PC-9 (cell line): Measurements from ENCODE around the gene APLF. TPM values are rescaled to one million over a fixed set of nuclear protein-coding genes. Genes with fewer than 3 reads are reported as not detected.

Experiments used
- BruUV-seq: library from RNA; stranded (reverse); fragments of 400-500 nt; replicated peaks from 2 replicates; lab custom pipeline; 2021; lab: Mats Ljungman, UMichigan
- CTCF ChIA-PET: fragments of 300-600 bp; sonication (Branson Sonifier 250); formaldehyde crosslinking; loops from one replicate; lab custom pipeline; 2022; ENCODE audit warnings: antibody characterized with exemption; lab: Charles Lee
- POLR2A ChIA-PET: fragments of 300-600 bp; sonication (Branson Sonifier 250); formaldehyde crosslinking; loops from one replicate; lab custom pipeline; 2022; ENCODE audit warnings: antibody characterized with exemption; ENCODE audit not compliant: unreplicated experiment; lab: Charles Lee
- DNase-seq, 2 experiments: peaks; one replicate each; pipeline versions ENCODE4 v3.0.0 to v3.0.0-alpha.2; 2015 to 2022; ENCODE audit warnings: mixed read lengths in 1 of 2
- H2AFZ ChIP-seq: fragments of 200-600 bp; sonication (generic); 2 replicates; pipeline ENCODE4 v1.8.1; 2017; ENCODE audit warnings: antibody characterized with exemption
- H3F3A ChIP-seq: fragments of 200-600 bp; sonication (generic); 2 replicates; pipeline ENCODE4 v1.8.1; 2017; ENCODE audit warnings: antibody characterized with exemption, mild to moderate bottlenecking, low read depth; ENCODE audit not compliant: insufficient read depth
- H3K27ac ChIP-seq: fragments of 200-600 bp; sonication (generic); 2 replicates; pipeline ENCODE4 v1.6.1; 2016; ENCODE audit warnings: mixed run types
- H3K27me3 ChIP-seq: fragments of 200-600 bp; sonication (generic); 2 replicates; pipeline ENCODE4 v1.6.1; 2016; ENCODE audit warnings: low read depth, mixed run types; ENCODE audit not compliant: insufficient read depth
- H3K36me3 ChIP-seq: fragments of 200-600 bp; sonication (generic); 2 replicates; pipeline ENCODE4 v1.6.1; 2016; ENCODE audit warnings: low read depth, mixed run types
- H3K4me1 ChIP-seq: fragments of 200-600 bp; sonication (generic); replicated peaks from 2 replicates; pipeline ENCODE4 v1.6.1; 2016; ENCODE audit warnings: mixed run types; ENCODE audit not compliant: insufficient read depth
- H3K4me2 ChIP-seq: fragments of 200-600 bp; sonication (generic); 2 replicates; pipeline ENCODE4 v1.6.1; 2017; ENCODE audit warnings: mixed run types
- H3K4me3 ChIP-seq: fragments of 200-600 bp; sonication (generic); 2 replicates; pipeline ENCODE4 v1.6.1; 2016; ENCODE audit warnings: mixed run types
- H3K79me2 ChIP-seq: fragments of 200-600 bp; sonication (generic); 2 replicates; pipeline ENCODE4 v1.6.1; 2017; ENCODE audit warnings: low read depth, mixed run types
- H3K9me2 ChIP-seq: fragments of 200-600 bp; sonication (generic); 2 replicates; pipeline ENCODE4 v1.8.1; 2017; ENCODE audit warnings: mild to moderate bottlenecking; ENCODE audit not compliant: insufficient read depth
- H3K9me3 ChIP-seq: fragments of 200-600 bp; sonication (generic); 2 replicates; pipeline ENCODE4 v1.8.1; 2016; ENCODE audit warnings: low read depth; ENCODE audit not compliant: insufficient read depth
- H4K20me1 ChIP-seq: fragments of 200-600 bp; sonication (generic); 2 replicates; pipeline ENCODE4 v1.8.1; 2017; ENCODE audit not compliant: insufficient read depth
- EZH2 ChIP-seq: fragments of 200-600 bp; sonication (generic); IDR thresholded peaks from 2 replicates; pipeline ENCODE4 v1.8.0; 2017; ENCODE audit warnings: antibody characterized with exemption, low read depth
- intact Hi-C: fragments of 100-400 bp; cut with micrococcal nuclease; formaldehyde crosslinking; loops from one replicate; pipeline ENCODE4 v1.10.0; 2022; ENCODE audit not compliant: unreplicated experiment
- total RNA-seq: library from RNA; stranded (reverse); gene quantifications from 2 replicates; pipeline ENCODE4 v1.2.3, GENCODE V29; 2021
- TF ChIP-seq, protein P1 (sequence below): fragments of 200-600 bp; sonication (generic); conservative IDR thresholded peaks from 2 replicates; pipeline ENCODE4 v1.6.1; 2017; ENCODE audit warnings: mixed run types, antibody characterized with exemption, mild to moderate bottlenecking, moderate library complexity

APLF gene
- total RNA-seq, 1 experiment from 2014 or later: 4.5 TPM

DNA sequence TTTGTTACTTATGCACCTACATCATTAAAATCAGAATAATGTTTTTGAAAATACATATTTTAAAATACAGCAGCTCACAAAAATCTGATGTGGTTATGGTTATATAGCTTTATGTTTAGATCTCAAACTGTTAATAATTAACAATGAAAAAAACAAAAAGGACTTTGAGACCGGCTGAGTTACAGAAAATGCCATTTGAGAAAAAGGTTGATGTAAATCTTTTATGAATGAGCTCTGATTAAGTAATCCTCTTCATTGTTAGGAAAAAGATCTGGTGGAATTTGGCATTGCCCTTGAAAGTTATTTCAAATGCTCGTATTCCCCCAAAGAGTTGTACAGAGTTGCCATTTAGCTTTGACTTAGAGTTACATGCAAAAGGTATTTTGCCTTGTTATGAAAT, 93.2 kb downstream of the APLF start:
- ChIA-PET CTCF (no interaction called here), POLR2A (interaction anchor here (0.7 kb wide), 1 partner anchor 256 kb away, joined by 3 read pairs; no protein-coding TSS in a partner anchor)
- H3K27ac ChIP-seq: no peak overlapping the region
- H2AFZ ChIP-seq: no peak overlapping the region
- H3F3A ChIP-seq: no peaks in the 10 kb centered on the region
- H3K9me3 ChIP-seq: no peaks in the 10 kb centered on the region
- no peaks in the 10 kb centered on the region for H4K20me1 ChIP-seq
- no peak for DNase-seq
- intact Hi-C loops: no loop called here
- no peak overlapping the region for H3K4me3 ChIP-seq
- no peak overlapping the region for H3K4me2 ChIP-seq
- no TSS peak for BruUV-seq
- no peaks in the 10 kb centered on the region for H3K36me3 ChIP-seq
- no peaks in the 10 kb centered on the region for H3K9me2 ChIP-seq
- TF ChIP-seq, protein P1, sequence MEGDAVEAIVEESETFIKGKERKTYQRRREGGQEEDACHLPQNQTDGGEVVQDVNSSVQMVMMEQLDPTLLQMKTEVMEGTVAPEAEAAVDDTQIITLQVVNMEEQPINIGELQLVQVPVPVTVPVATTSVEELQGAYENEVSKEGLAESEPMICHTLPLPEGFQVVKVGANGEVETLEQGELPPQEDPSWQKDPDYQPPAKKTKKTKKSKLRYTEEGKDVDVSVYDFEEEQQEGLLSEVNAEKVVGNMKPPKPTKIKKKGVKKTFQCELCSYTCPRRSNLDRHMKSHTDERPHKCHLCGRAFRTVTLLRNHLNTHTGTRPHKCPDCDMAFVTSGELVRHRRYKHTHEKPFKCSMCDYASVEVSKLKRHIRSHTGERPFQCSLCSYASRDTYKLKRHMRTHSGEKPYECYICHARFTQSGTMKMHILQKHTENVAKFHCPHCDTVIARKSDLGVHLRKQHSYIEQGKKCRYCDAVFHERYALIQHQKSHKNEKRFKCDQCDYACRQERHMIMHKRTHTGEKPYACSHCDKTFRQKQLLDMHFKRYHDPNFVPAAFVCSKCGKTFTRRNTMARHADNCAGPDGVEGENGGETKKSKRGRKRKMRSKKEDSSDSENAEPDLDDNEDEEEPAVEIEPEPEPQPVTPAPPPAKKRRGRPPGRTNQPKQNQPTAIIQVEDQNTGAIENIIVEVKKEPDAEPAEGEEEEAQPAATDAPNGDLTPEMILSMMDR: no peak
- no peak for TF ChIP-seq EZH2
- no peaks in the 10 kb centered on the region for H3K27me3 ChIP-seq
- H3K4me1 ChIP-seq: no peaks in the 10 kb centered on the region
- H3K79me2 ChIP-seq: no peaks in the 10 kb centered on the region

DNA sequence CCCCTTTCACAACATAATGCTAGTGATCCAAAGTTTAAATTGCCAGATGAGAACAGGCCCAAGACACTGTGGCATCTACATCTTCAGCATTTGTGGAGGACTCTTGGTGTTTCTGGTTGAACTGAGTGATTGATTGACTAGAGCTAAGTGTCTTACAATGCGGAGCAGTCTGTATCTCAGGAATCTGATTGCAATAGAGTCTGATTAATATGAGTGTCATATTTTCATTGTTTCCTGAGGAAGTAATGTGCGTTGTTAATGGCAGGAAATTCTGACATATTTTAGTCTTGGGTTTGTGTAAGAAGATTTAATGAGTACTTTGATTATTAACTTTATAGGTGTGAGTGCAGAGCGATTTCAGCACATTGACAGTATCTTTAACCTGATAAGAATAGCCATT, 94.0 kb downstream of the APLF start:
- no peak overlapping the region for H2AFZ ChIP-seq
- no peaks in the 10 kb centered on the region for H3K79me2 ChIP-seq
- no peak for DNase-seq
- no peaks in the 10 kb centered on the region for H3F3A ChIP-seq
- ChIA-PET POLR2A (no interaction called here), CTCF (no interaction called here)
- TF ChIP-seq EZH2: no peak
- TF ChIP-seq, protein P1: no peak
- no peaks in the 10 kb centered on the region for H4K20me1 ChIP-seq
- no TSS peak for BruUV-seq
- no peak overlapping the region for H3K4me3 ChIP-seq
- no peaks in the 10 kb centered on the region for H3K36me3 ChIP-seq
- H3K9me2 ChIP-seq: no peaks in the 10 kb centered on the region
- H3K4me1 ChIP-seq: no peaks in the 10 kb centered on the region
- intact Hi-C loops: no loop called here
- H3K27ac ChIP-seq: no peak overlapping the region
- no peaks in the 10 kb centered on the region for H3K9me3 ChIP-seq
- no peaks in the 10 kb centered on the region for H3K27me3 ChIP-seq
- no peak overlapping the region for H3K4me2 ChIP-seq

DNA sequence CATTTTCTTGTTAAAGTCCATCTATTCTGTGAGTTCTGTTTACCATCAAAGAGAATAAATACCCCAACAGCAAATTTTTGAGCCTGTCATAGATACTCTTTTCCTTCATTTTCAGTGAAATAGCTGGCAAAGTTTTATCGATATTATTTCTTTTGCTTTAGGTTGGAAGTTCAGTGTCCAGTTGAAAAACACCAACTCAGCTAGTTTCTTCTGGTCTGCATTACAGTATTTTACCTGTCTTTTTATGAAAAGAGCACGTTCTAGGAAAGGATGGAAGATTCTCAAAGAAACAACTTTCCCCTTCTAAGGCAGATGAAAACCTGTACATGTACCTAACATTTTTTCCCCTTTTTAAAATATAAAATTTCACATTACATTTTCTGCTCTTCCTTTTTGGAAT, 95.5 kb downstream of the APLF start:
- no peaks in the 10 kb centered on the region for H3K9me3 ChIP-seq
- H3K4me3 ChIP-seq: no peak overlapping the region
- POLR2A ChIA-PET: no interaction called here

More for the DNA sequence above, 95.5 kb downstream of the APLF start:
- H3K27ac ChIP-seq: no peak overlapping the region
- no peak overlapping the region for H3K4me2 ChIP-seq
- H3F3A ChIP-seq: no peaks in the 10 kb centered on the region
- no peaks in the 10 kb centered on the region for H3K9me2 ChIP-seq
- no peaks in the 10 kb centered on the region for H3K27me3 ChIP-seq
- H3K36me3 ChIP-seq: no peaks in the 10 kb centered on the region
- CTCF ChIA-PET: no interaction called here
- BruUV-seq: no TSS peak
- no peaks in the 10 kb centered on the region for H3K4me1 ChIP-seq
- no peak overlapping the region for H2AFZ ChIP-seq
- TF ChIP-seq EZH2: no peak
- TF ChIP-seq, protein P1: no peak
- H3K79me2 ChIP-seq: no peaks in the 10 kb centered on the region
- H4K20me1 ChIP-seq: no peaks in the 10 kb centered on the region
- no peak for DNase-seq
- intact Hi-C loops: no loop called here
